HepG2 (cell line): ENCODE results near the gene NDRG2. TPM values are rescaled to one million over a fixed set of nuclear protein-coding genes. Genes with fewer than 3 reads are reported as not detected.

Experiments used
- BRF2 ChIP-seq: sonication (generic); formaldehyde crosslinking; IDR thresholded peaks from 2 replicates; pipeline ENCODE4 v1.8.1; 2022; ENCODE audit warnings: mild to moderate bottlenecking, missing genetic modification reagents
- ETV5 ChIP-seq: IDR thresholded peaks from 2 replicates; pipeline ENCODE4 v1.6.1; 2018; ENCODE audit warnings: missing biosample characterization, missing genetic modification reagents, inconsistent platforms, borderline replicate concordance
- GATAD2A ChIP-seq: IDR thresholded peaks from 2 replicates; pipeline ENCODE4 v1.6.1; 2016
- HNF4A ChIP-seq: sonication (generic); formaldehyde crosslinking; IDR thresholded peaks from 2 replicates; pipeline ENCODE4 v1.4.0; 2020; ENCODE audit warnings: missing genetic modification reagents
- HOXD1 ChIP-seq: sonication (generic); formaldehyde crosslinking; IDR thresholded peaks from 2 replicates; pipeline ENCODE4 v1.5.0; 2020; ENCODE audit warnings: missing genetic modification reagents
- MED1 ChIP-seq: sonication (generic); formaldehyde crosslinking; IDR thresholded peaks from 2 replicates; pipeline ENCODE4 v1.4.0; 2020; ENCODE audit warnings: missing genetic modification reagents
- NBN ChIP-seq: fragments of 450-650 bp; conservative IDR thresholded peaks from 2 replicates; pipeline ENCODE4 v1.6.1; 2017
- PHF20 ChIP-seq: sonication (generic); formaldehyde crosslinking; IDR thresholded peaks from 2 replicates; pipeline ENCODE4 v1.5.0; 2020; ENCODE audit warnings: mild to moderate bottlenecking, missing genetic modification reagents
- PHF21A ChIP-seq: sonication (generic); formaldehyde crosslinking; IDR thresholded peaks from 2 replicates; pipeline ENCODE4 v1.5.0; 2020; ENCODE audit warnings: mild to moderate bottlenecking, missing genetic modification reagents
- SIX1 ChIP-seq: sonication (generic); formaldehyde crosslinking; IDR thresholded peaks from 2 replicates; pipeline ENCODE4 v1.4.0; 2020; ENCODE audit warnings: missing genetic modification reagents, borderline replicate concordance
- ZBTB38 ChIP-seq: sonication (generic); formaldehyde crosslinking; IDR thresholded peaks from 2 replicates; pipeline ENCODE4 v1.5.1; 2020; ENCODE audit warnings: mild to moderate bottlenecking, missing genetic modification reagents
- ZMYM4 ChIP-seq: sonication (generic); formaldehyde crosslinking; IDR thresholded peaks from 2 replicates; pipeline ENCODE4 v1.8.1; 2023; ENCODE audit warnings: mild to moderate bottlenecking, missing genetic modification reagents
- ZNF501 ChIP-seq: sonication (generic); formaldehyde crosslinking; IDR thresholded peaks from 2 replicates; pipeline ENCODE4 v1.5.1; 2020; ENCODE audit warnings: mild to moderate bottlenecking, moderate library complexity, missing genetic modification reagents
- ZNF687 ChIP-seq: sonication (generic); formaldehyde crosslinking; IDR thresholded peaks from 2 replicates; pipeline ENCODE4 v1.5.1; 2020; ENCODE audit warnings: mild to moderate bottlenecking, missing genetic modification reagents, moderate library complexity
- ZNF879 ChIP-seq: sonication (generic); formaldehyde crosslinking; IDR thresholded peaks from 2 replicates; pipeline ENCODE4 v1.8.1; 2023; ENCODE audit warnings: missing genetic modification reagents
- ZUFSP ChIP-seq: sonication (generic); formaldehyde crosslinking; IDR thresholded peaks from 2 replicates; pipeline ENCODE4 v1.9.0; 2021; ENCODE audit warnings: missing genetic modification reagents, mild to moderate bottlenecking, borderline replicate concordance
- polyA plus RNA-seq, 8 experiments: library from polyadenylated mRNA; depleted of rRNA in 3 of 8; stranded (reverse) in 7 of 8; unstranded in 1 of 8; fragments of >200 nt; fragmentation: Illumina TruSeq in 4 of 8; extraction: Trizol in 4 of 8; gene quantifications; 2 replicates each; pipeline versions ENCODE4 v1.2.1 to v1.2.3, GENCODE V29; 2011 to 2016; ENCODE audit warnings: low read depth in 4 of 8, missing spikeins in 1 of 8, mixed read lengths in 1 of 8; ENCODE audit not compliant: insufficient read depth in 1 of 8
- total RNA-seq, 5 experiments: library from RNA; depleted of rRNA; stranded (reverse); fragments of >200 nt; fragmentation: Illumina TruSeq; extraction: Trizol; gene quantifications; 2 replicates each; pipeline ENCODE4 v1.2.3, GENCODE V29; 2016; ENCODE audit warnings: low read depth in 1 of 5
- TF ChIP-seq, protein P1 (sequence below): sonication (generic); formaldehyde crosslinking; IDR thresholded peaks from 2 replicates; pipeline ENCODE4 v1.4.0; 2020; ENCODE audit warnings: missing genetic modification reagents

Gene NDRG2
- total and polyA plus RNA-seq, 2 of the 13 experiments (the other 11 are each of a cell fraction or from before 2014, with no cell fraction given) = 27.2 to 189 TPM

DNA sequence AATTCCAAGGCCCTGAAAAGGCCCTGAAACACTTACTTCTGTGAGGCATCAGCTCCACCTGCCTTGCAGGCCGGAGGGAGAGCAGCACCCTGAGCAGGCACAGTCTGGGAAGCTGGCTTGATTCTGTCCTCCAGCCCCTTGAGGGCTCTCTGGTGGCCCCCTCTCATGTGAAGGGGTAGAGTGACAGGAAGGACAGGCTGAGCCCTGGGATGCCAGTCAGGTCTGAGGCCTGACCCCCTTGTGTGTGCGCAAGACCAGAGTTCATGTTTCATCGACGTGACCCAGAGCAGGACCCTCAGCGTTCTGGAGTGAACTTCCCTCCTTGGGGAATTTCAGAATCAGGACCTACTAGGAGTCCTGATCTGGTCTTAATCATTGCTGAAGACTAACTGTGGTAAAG, 34.0 kb upstream of the NDRG2 start (continued):
- TF ChIP-seq ZMYM4 (CRISPR knock-in tag) = no peak; the same call in 1 of the 2 replicates
- no peak for TF ChIP-seq BRF2
- 0 out of 2 replicates have a peak, but pooled peaks have one; percentile 23 for TF ChIP-seq GATAD2A (CRISPR knock-in tag)
- TF ChIP-seq HNF4A = peak; percentile 62
- peak; percentile 46; the same call in 1 of the 2 replicates for TF ChIP-seq ZNF501 (CRISPR knock-in tag)
- TF ChIP-seq ZBTB38 (CRISPR knock-in tag) = peak; percentile 79
- peak; percentile 35; the same call in 1 of the 2 replicates for TF ChIP-seq ETV5 (CRISPR knock-in tag)
- no peak for TF ChIP-seq HOXD1
- TF ChIP-seq MED1 = 0 out of 2 replicates have a peak, but pooled peaks have one; percentile 42
- TF ChIP-seq, protein P1, sequence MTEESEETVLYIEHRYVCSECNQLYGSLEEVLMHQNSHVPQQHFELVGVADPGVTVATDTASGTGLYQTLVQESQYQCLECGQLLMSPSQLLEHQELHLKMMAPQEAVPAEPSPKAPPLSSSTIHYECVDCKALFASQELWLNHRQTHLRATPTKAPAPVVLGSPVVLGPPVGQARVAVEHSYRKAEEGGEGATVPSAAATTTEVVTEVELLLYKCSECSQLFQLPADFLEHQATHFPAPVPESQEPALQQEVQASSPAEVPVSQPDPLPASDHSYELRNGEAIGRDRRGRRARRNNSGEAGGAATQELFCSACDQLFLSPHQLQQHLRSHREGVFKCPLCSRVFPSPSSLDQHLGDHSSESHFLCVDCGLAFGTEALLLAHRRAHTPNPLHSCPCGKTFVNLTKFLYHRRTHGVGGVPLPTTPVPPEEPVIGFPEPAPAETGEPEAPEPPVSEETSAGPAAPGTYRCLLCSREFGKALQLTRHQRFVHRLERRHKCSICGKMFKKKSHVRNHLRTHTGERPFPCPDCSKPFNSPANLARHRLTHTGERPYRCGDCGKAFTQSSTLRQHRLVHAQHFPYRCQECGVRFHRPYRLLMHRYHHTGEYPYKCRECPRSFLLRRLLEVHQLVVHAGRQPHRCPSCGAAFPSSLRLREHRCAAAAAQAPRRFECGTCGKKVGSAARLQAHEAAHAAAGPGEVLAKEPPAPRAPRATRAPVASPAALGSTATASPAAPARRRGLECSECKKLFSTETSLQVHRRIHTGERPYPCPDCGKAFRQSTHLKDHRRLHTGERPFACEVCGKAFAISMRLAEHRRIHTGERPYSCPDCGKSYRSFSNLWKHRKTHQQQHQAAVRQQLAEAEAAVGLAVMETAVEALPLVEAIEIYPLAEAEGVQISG = peak; percentile 83
- TF ChIP-seq SIX1 = no peak
- no peak for TF ChIP-seq NBN
- TF ChIP-seq PHF21A = 0 out of 2 replicates have a peak, but pooled peaks have one; percentile 23
- peak; percentile 40; the same call in 1 of the 2 replicates for TF ChIP-seq PHF20 (CRISPR knock-in tag)
- peak; percentile 75 for TF ChIP-seq ZNF687 (CRISPR knock-in tag)
- no peak for TF ChIP-seq ZNF879 (CRISPR knock-in tag)
- TF ChIP-seq ZUFSP (CRISPR knock-in tag) = no peak
